ENCODE results near the gene EZH2. TPM values are rescaled to one million over a fixed set of nuclear protein-coding genes. Genes with fewer than 3 reads are reported as not detected.

The EZH2 gene
- total and polyA plus RNA-seq, 2 donors (not counting 3 experiments of a cell fraction or from before 2014, with no cell fraction given), result 16.9 to 33.4 TPM

- no peak overlapping the region for H3K4me3 ChIP-seq (replicated peaks in 1 of 3; ENCODE audit: insufficient read depth in 1 of 3, low read depth in 1 of 3, low read length in 3 of 3)
- H2AFZ ChIP-seq (ENCODE audit: low read depth, low read length), result no peak overlapping the region
- no peak overlapping the region for H3K27ac ChIP-seq (ENCODE audit: insufficient read depth, low read depth, low read length)
- no peaks in the 10 kb centered on the region for H3K9me1 ChIP-seq (replicated peaks; ENCODE audit: control insufficient read depth, extremely low read depth, insufficient read depth, low read length)
- TF ChIP-seq FOS (IDR thresholded peaks at IDR 0.05; ENCODE audit: borderline replicate concordance, insufficient read depth, low read length), result no peak
- TF ChIP-seq EZH2 (IDR thresholded peaks at IDR 0.05; ENCODE audit: borderline replicate concordance, low read depth, low read length, severe bottlenecking), result no peak
- no peak for TF ChIP-seq GATA2 (IDR thresholded peaks at IDR 0.05; ENCODE audit: insufficient read depth, insufficient read length, low read depth, low read length)
- TF ChIP-seq POLR2A (IDR thresholded peaks at IDR 0.05; ENCODE audit: low read depth, low read length), result no peak
- TF ChIP-seq, protein P1, sequence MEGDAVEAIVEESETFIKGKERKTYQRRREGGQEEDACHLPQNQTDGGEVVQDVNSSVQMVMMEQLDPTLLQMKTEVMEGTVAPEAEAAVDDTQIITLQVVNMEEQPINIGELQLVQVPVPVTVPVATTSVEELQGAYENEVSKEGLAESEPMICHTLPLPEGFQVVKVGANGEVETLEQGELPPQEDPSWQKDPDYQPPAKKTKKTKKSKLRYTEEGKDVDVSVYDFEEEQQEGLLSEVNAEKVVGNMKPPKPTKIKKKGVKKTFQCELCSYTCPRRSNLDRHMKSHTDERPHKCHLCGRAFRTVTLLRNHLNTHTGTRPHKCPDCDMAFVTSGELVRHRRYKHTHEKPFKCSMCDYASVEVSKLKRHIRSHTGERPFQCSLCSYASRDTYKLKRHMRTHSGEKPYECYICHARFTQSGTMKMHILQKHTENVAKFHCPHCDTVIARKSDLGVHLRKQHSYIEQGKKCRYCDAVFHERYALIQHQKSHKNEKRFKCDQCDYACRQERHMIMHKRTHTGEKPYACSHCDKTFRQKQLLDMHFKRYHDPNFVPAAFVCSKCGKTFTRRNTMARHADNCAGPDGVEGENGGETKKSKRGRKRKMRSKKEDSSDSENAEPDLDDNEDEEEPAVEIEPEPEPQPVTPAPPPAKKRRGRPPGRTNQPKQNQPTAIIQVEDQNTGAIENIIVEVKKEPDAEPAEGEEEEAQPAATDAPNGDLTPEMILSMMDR (IDR thresholded peaks at IDR 0.05; ENCODE audit: extremely low read depth in 1 of 2, insufficient read depth in 1 of 2, low read depth in 1 of 2, low read length in 2 of 2), result no peak
- no peak for TF ChIP-seq MYC (IDR thresholded peaks at IDR 0.05; ENCODE audit: low read depth, low read length)
- no peak for TF ChIP-seq POLR2AphosphoS5 (IDR thresholded peaks at IDR 0.05; ENCODE audit: insufficient read depth, low read depth, low read length)
- TF ChIP-seq JUN (IDR thresholded peaks at IDR 0.05; ENCODE audit: borderline replicate concordance, insufficient read depth, insufficient read length, low read depth), result no peak
- TF ChIP-seq, protein P2, sequence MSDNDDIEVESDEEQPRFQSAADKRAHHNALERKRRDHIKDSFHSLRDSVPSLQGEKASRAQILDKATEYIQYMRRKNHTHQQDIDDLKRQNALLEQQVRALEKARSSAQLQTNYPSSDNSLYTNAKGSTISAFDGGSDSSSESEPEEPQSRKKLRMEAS (IDR thresholded peaks at IDR 0.05; ENCODE audit: insufficient read depth, insufficient read length), result no peak
- dilution Hi-C loops (cut with MboI; ENCODE audit: extremely low pct_ligation_motif_present, low sequenced_read_pairs), result no loop called here
- ChIA-PET CTCF (no interaction called here), POLR2A (no interaction called here)
- no peak overlapping the region for H3K4me2 ChIP-seq (ENCODE audit: insufficient read depth, low read length)
- FAIRE-seq (no peak), DNase-seq (ENCODE audit: low read depth, low spot score) (no peak)
- no TSS peak for BruUV-seq (replicated peaks)
- peaks cover 82% of the 10 kb centered on the region for H3K79me2 ChIP-seq (ENCODE audit: control insufficient read depth, insufficient read depth, low read length)
- H4K20me1 ChIP-seq (replicated peaks; ENCODE audit: control insufficient read depth, extremely low read depth, insufficient read depth, low read length), result no peaks in the 10 kb centered on the region
- H3K9ac ChIP-seq (replicated peaks; ENCODE audit: extremely low read depth, insufficient read depth, low read length), result no peak overlapping the region
- no peaks in the 10 kb centered on the region for H3K36me3 ChIP-seq (ENCODE audit: control insufficient read depth in 2 of 2, extremely low read depth in 1 of 2, insufficient read depth in 2 of 2, low read length in 2 of 2)
- intact Hi-C loops (cut with micrococcal nuclease), result no loop called here
- H3K9me3 ChIP-seq (replicated peaks; ENCODE audit: control insufficient read depth, insufficient read depth, low read length), result no peaks in the 10 kb centered on the region
- no peaks in the 10 kb centered on the region for H3K27me3 ChIP-seq (ENCODE audit: control insufficient read depth in 2 of 2, insufficient read depth in 2 of 2, low read length in 2 of 2)
- no peaks in the 10 kb centered on the region for H3K4me1 ChIP-seq (ENCODE audit: control insufficient read depth, extremely low read depth, insufficient read depth, low read length)
Observed at GRCh38 chr7:148862481-148862880, 21.6 kb downstream of the EZH2 start.
